ENCODE measurements around the gene C13orf46. TPM values are rescaled to one million over a fixed set of nuclear protein-coding genes. Genes with fewer than 3 reads are reported as not detected.

Gene C13orf46
- total RNA-seq, 2 donors from 2014 or later: 0.59 to 2.7 TPM

DNA sequence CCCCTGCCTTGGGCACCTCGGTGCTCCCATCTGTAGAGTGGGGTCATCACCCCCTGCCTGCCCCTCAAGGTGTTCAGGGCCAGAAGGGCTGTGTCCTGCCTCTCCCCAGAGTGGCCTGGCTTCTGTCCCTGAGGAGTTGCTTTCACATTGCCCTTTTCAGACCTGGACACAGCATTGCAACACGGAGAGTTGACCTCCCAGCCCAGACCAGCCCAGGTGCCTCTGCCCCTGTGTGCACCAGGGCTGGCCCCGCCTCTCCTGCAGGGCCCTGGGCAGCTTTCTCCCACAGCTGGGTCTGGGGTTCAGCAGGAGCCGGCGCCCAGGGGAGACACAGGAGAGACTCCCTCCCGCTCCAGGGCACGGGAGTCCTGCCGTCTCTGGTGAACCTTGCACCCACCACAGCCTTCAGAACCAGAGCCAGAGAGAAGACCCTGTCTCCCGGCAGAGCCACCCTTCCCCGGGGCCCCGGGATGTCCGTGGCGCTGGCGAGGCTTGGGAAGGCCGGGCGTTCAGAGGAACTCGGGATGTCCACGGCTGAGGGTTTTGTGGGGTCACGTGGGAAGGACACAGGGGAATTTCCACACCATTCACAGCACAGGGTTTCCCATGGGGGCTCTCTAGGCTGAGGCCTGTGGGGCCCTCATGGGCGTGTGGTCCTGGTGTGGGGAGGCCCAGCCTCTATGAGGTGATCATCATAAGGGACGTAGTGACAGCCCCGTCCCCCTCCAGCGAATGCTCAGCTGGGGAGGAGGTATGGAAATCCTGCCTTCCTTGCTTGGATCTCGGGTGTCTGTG, 23.2 kb downstream of the C13orf46 start:
- Histone ChIP-seq H3K27me3 (no peaks in the 10 kb centered on the region), H3K4me1 (peaks cover 0 to 20% of the 10 kb centered on the region in 2 donors), H3K27ac (no peak overlapping the region), H3K4me3 (no peak overlapping the region), H3K36me3 (no peaks in the 10 kb centered on the region), H3K9me3 (no peaks in the 10 kb centered on the region)
- no peak for DNase-seq (ENCODE audit: low spot score)
- no peak for TF ChIP-seq CTCF (IDR thresholded peaks at IDR 0.05)

DNA sequence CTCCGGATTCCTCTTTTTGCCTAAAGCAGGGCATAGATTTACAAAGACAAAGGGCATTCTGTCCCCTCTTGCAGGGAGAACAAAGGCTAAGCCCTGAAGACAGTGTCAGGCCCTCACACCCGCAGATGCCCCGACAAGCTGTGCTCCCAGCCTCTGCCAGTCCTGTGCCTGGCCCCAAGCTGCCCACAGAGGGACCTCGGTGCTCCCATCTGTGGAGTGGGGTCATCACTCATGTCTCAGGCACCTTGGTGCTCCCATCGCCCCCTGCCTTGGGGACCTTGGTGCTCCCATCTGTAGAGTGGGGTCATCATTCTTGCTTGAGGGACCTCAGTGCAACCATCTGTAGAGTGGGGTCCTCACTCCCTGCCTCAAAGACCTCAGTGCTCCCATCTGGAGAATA, 24.3 kb downstream of the C13orf46 start:
- Histone ChIP-seq H3K4me3 (no peak overlapping the region), H3K4me1 (peaks cover 0 to 20% of the 10 kb centered on the region in 2 donors), H3K27me3 (no peaks in the 10 kb centered on the region), H3K9me3 (no peaks in the 10 kb centered on the region), H3K36me3 (no peaks in the 10 kb centered on the region), H3K27ac (no peak overlapping the region)
- TF ChIP-seq CTCF (IDR thresholded peaks at IDR 0.05): no peak
- no peak for DNase-seq (ENCODE audit: low spot score)

GRCh38 chr13:113948034-113948742, 25.7 kb downstream of the C13orf46 start:
- DNase-seq (ENCODE audit: low spot score): no peak
- peaks cover 0 to 20% of the 10 kb centered on the region in 2 donors for H3K4me1 ChIP-seq
- no peaks in the 10 kb centered on the region for H3K36me3 ChIP-seq
- no peaks in the 10 kb centered on the region for H3K9me3 ChIP-seq
- no peaks in the 10 kb centered on the region for H3K27me3 ChIP-seq
- no peak overlapping the region for H3K27ac ChIP-seq
- H3K4me3 ChIP-seq: no peak overlapping the region
- no peak for TF ChIP-seq CTCF (IDR thresholded peaks at IDR 0.05)

DNA sequence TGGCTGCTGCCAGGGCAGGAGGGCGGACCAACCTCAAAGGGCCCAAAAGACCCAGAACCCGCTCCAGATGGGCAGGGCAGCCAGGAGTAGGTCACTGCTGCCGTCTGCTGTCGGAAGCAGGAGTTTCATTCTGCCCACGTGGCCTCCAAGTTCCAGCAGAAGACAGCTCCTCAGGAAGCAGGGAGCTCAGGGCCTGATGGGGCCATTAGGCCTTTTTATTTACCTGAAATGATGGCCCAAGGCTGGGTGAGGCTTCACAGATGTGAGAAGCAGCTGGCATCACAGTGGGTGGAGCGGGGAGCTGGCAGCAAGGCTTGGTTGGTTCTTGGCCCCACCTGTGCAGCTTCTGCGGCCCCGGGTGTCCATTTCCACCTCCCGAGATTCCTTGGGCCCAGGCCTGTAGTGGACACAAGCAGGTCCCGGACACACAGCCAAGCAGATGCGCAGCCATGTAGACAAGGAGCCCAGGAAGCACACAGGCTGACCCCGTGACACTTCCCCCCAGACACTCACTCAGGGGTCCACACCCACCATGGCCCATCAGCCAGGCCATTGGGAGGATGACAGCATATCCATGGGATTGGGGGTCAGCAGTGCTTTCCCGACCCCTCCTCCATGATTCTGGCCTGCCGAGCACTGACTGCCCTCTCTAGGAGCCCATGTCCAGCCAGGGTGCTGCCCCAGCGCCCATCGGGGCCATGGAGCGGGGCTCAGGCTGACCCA, 26.4 kb downstream of the C13orf46 start:
- peak; percentile 52 to 82 for TF ChIP-seq CTCF (IDR thresholded peaks at IDR 0.05)
- H3K4me1 ChIP-seq: peaks cover 0 to 20% of the 10 kb centered on the region in 2 donors
- H3K27ac ChIP-seq: no peak overlapping the region
- no peak overlapping the region for H3K4me3 ChIP-seq
- H3K36me3 ChIP-seq: no peaks in the 10 kb centered on the region
- H3K9me3 ChIP-seq: no peaks in the 10 kb centered on the region
- no peaks in the 10 kb centered on the region for H3K27me3 ChIP-seq
- DNase-seq (ENCODE audit: low spot score): no peak

GRCh38 chr13:113946409-113947181, 27.3 kb downstream of the C13orf46 start:
- H3K36me3 ChIP-seq: no peaks in the 10 kb centered on the region
- no peak overlapping the region for H3K4me3 ChIP-seq
- no peaks in the 10 kb centered on the region for H3K27me3 ChIP-seq
- no peak for TF ChIP-seq CTCF (IDR thresholded peaks at IDR 0.05)
- peaks cover 0 to 19% of the 10 kb centered on the region in 2 donors for H3K4me1 ChIP-seq
- H3K9me3 ChIP-seq: no peaks in the 10 kb centered on the region
- no peak for DNase-seq (ENCODE audit: low spot score)
- H3K27ac ChIP-seq: no peak overlapping the region

All from right atrium auricular region (tissue), 2 donors.